ENCODE data around the gene MSI1.
"Not testable (repeated sequence)": the region's sequence is repeated elsewhere in the genome, so short reads cannot be mapped to it uniquely, and the experiment has no call there.

MSI1 gene

DNA sequence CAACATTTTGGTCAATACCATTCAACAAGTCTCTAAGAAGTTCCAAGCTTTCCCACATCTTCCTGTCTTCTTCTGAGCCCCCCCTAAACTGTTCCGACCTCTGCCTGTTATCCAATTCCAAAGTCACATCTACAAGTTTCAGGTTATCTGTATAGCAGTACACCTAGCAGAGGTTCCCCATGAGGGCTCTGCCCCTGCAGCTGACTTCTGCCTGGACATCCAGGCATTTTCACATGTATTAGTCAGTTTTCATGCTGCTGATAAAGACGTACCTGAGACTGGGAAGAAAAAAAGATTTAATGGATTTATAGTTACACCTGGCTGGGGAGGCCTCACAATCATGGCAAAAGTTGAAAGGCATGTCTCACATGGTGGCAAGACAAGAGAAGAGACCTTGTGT lies 31.2 kb downstream of the MSI1 start:
- no peaks in the 10 kb centered on the region for H3K36me3 ChIP-seq (ENCODE audit: control insufficient read depth, insufficient read depth, low read length)

GRCh38 chr12:120336392-120336791 lies 32.6 kb downstream of the MSI1 start:
- not testable (repeated sequence) for H3K4me2 ChIP-seq (ENCODE audit: low read length)

More for the DNA sequence above, 31.2 kb downstream of the MSI1 start:
- TF ChIP-seq, protein P1, sequence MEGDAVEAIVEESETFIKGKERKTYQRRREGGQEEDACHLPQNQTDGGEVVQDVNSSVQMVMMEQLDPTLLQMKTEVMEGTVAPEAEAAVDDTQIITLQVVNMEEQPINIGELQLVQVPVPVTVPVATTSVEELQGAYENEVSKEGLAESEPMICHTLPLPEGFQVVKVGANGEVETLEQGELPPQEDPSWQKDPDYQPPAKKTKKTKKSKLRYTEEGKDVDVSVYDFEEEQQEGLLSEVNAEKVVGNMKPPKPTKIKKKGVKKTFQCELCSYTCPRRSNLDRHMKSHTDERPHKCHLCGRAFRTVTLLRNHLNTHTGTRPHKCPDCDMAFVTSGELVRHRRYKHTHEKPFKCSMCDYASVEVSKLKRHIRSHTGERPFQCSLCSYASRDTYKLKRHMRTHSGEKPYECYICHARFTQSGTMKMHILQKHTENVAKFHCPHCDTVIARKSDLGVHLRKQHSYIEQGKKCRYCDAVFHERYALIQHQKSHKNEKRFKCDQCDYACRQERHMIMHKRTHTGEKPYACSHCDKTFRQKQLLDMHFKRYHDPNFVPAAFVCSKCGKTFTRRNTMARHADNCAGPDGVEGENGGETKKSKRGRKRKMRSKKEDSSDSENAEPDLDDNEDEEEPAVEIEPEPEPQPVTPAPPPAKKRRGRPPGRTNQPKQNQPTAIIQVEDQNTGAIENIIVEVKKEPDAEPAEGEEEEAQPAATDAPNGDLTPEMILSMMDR (IDR thresholded peaks at IDR 0.05): no peak
- Histone ChIP-seq H3K4me2 (ENCODE audit: low read length) (no peak overlapping the region), H3K9me3 (ENCODE audit: control insufficient read depth, low read length) (no peaks in the 10 kb centered on the region), H3K79me2 (no peaks in the 10 kb centered on the region), H3K4me3 (ENCODE audit: low read depth, low read length) (no peak overlapping the region), H3K27me3 (ENCODE audit: control insufficient read depth, insufficient read depth, low read length) (no peaks in the 10 kb centered on the region), H3K4me1 (no peaks in the 10 kb centered on the region), H3K27ac (no peak overlapping the region), H3K9ac (no peak overlapping the region), H2AFZ (no peak overlapping the region)

GRCh38 chr12:120335447-120335846 lies 33.5 kb downstream of the MSI1 start:
- peak overlapping the region; percentile 40 for H2AFZ ChIP-seq
- not testable (repeated sequence) for H3K36me3 ChIP-seq (ENCODE audit: control insufficient read depth, insufficient read depth, low read length); H3K27ac ChIP-seq; H3K27me3 ChIP-seq (ENCODE audit: control insufficient read depth, insufficient read depth, low read length); H3K9me3 ChIP-seq (ENCODE audit: control insufficient read depth, low read length); H3K9ac ChIP-seq; H3K4me2 ChIP-seq (ENCODE audit: low read length); H3K79me2 ChIP-seq; H3K4me1 ChIP-seq; H3K4me3 ChIP-seq (ENCODE audit: low read depth, low read length)
- TF ChIP-seq, protein P1 (IDR thresholded peaks at IDR 0.05): peak; percentile 64

More at GRCh38 chr12:120336392-120336791, 32.6 kb downstream of the MSI1 start:
- H3K9me3 ChIP-seq (ENCODE audit: control insufficient read depth, low read length); H3K27me3 ChIP-seq (ENCODE audit: control insufficient read depth, insufficient read depth, low read length); H3K27ac ChIP-seq; H3K36me3 ChIP-seq (ENCODE audit: control insufficient read depth, insufficient read depth, low read length); H3K4me1 ChIP-seq; H3K79me2 ChIP-seq; H2AFZ ChIP-seq; H3K4me3 ChIP-seq (ENCODE audit: low read depth, low read length); H3K9ac ChIP-seq: not testable (repeated sequence)

DNA sequence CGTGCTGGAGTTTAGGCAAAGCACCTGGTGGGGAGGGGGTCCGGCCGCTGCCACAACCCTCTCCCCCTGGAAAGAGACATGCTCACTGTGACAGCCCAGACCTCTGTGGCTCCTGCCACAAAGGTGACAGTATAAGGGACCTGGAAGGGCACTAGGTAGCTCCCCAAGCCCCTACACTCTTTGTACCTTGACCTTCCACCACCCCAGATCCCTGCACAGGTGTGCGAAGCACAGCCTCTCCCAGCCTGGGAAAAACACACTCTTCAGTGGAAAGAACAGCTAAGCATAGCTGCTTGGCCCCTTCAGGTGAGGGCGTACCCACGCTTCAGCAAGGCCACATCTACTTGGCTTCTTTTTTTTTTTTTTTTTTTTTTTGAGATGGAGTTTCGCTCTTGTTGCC lies 36.4 kb downstream of the MSI1 start:
- Histone ChIP-seq H3K4me3 (ENCODE audit: low read depth, low read length) (no peak overlapping the region), H3K9me3 (ENCODE audit: control insufficient read depth, low read length) (no peaks in the 10 kb centered on the region), H2AFZ (no peak overlapping the region), H3K27me3 (ENCODE audit: control insufficient read depth, insufficient read depth, low read length) (no peaks in the 10 kb centered on the region), H3K9ac (no peak overlapping the region), H3K27ac (no peak overlapping the region), H3K36me3 (ENCODE audit: control insufficient read depth, insufficient read depth, low read length) (no peaks in the 10 kb centered on the region), H3K4me1 (no peaks in the 10 kb centered on the region), H3K79me2 (no peaks in the 10 kb centered on the region), H3K4me2 (ENCODE audit: low read length) (no peak overlapping the region)
- TF ChIP-seq, protein P1 (IDR thresholded peaks at IDR 0.05): no peak

DNA sequence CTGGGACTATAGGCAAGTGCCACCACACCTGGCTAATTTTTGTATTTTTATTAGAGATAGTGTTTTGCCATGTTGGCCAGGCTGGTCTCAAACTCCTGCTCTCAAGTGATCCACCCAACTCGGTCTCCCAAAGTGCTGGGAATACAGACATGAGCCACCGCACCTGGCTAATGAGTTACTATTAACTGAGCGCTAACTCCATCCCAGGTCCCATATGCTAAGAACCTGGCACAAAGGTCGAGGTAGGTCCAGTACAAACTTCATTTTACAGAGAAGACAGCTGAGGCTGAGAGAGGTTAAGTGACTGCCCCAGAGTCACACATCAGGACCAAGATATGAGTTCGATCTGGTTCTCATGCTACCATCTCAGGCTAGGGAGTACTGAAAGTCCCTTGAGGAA lies 36.9 kb downstream of the MSI1 start:
- Histone ChIP-seq H3K79me2 (no peaks in the 10 kb centered on the region), H3K4me2 (ENCODE audit: low read length) (no peak overlapping the region), H3K4me3 (ENCODE audit: low read depth, low read length) (no peak overlapping the region), H2AFZ (no peak overlapping the region), H3K9ac (no peak overlapping the region), H3K27me3 (ENCODE audit: control insufficient read depth, insufficient read depth, low read length) (no peaks in the 10 kb centered on the region), H3K9me3 (ENCODE audit: control insufficient read depth, low read length) (no peaks in the 10 kb centered on the region), H3K4me1 (no peaks in the 10 kb centered on the region), H3K27ac (no peak overlapping the region), H3K36me3 (ENCODE audit: control insufficient read depth, insufficient read depth, low read length) (no peaks in the 10 kb centered on the region)
- TF ChIP-seq, protein P1 (IDR thresholded peaks at IDR 0.05): no peak
